ENCODE measurements around the gene ERRFI1.

Gene ERRFI1

GRCh38 chr1:8043621-8044020 lies 17.5 kb upstream of the ERRFI1 start:
- no peak for DNase-seq

DNA sequence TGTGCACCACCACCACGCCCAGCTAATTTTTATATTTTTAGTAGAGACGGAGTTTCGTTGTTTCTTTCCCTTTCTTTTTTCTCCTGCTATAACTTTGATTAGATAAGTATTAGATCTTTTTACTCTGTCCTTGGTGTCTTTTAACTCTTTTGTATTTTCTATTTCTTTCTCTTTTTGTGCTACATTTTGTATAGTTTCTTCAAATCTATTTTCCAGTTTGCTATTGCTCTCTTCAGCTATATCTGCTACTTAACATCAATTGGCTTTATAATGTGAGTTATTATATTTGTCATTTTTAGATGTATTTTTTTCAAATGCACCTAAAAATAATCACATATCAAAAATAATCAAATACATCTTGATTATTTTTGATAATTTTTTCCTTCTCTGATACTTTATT lies 16.0 kb upstream of the ERRFI1 start:
- DNase-seq: no peak

- no peak for DNase-seq
Measured at GRCh38 chr1:8040586-8040985, 14.5 kb upstream of the ERRFI1 start.

DNA sequence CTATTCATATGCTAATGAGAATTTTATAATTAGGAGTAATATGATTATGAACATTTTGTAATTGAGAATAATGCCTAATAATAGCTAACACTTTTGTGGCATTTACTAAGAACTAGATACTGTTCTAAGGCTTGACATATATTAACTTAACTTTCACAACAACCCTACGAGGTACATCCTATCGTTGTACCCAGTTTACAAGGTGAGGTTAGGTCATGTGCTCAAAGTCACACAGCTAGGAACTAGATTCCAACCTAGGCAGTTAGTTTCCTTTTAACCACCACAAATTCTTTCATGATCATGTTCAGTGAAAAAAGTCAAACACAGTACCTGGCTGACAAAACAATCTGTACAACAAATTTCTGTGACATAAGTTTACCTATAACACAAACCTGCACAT lies 13.0 kb upstream of the ERRFI1 start:
- no peak for DNase-seq

DNA sequence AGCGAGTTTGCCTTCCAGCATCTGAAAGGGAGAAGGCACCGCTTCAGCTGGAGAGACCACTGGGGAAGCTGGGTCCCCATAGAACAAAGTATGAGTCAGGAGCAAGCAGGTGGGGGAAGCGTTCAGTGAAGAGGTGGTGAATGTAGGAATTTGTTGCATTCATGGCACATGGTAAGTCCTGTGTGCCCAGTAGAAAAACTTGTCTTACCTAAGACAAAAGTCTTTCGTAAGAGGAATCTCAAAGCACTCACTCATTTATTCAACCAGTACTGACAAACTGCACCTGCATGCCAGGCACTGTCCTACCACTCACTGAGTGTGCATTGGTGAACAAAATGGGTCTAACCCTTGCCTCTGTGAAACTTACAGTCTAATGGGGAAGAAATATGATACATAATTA lies 9.2 kb upstream of the ERRFI1 start:
- no peak for DNase-seq

DNA sequence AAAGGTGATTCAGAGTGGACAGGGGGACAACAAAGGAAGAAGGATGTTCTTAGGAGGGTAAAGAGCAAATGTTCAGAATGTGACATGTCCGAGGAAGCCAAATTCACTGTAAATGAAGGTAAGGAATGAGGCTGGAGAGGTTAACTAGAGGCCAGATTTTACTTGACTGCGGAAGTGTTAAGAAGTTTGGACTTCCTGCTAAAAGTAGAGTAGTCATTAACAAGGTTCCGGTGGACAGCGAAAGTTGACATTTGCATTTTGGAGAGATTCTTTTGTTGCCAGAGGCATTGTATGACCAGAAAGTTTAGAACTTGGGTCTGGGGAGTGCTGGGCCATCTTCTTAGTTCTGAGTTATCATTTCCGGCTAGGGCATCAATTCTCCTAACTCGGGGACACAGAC lies 7.2 kb upstream of the ERRFI1 start:
- DNase-seq: no peak

- DNase-seq: no peak
Measured at GRCh38 chr1:8032366-8032910, 6.3 kb upstream of the ERRFI1 start.

DNA sequence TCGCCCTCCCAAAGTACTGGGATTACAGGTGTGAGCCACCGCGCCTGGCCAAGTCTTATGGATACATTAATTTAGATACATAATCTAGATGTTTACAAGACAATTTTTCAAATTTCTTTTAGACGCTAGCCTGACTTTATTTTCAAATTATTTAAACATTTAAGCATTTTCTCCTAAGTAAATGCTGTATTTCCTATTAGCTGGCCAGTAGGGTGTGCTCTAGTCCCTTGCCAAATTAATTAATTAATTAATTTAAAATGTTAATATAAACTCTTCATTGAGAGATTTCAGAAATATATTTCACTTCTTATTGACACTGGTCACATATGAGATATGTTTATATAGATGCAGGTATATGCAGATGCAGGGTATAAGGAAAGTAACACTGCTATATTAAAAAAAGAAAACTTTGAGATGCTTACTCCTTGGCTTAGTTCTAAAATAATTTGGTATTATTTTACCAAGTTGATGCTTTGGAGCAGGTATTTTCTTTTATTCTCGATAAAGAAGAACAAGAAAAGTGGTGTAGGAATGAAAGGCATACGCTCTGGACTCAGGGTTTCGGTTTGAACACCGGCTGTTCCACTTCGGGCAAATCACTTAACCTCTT lies 5.2 kb upstream of the ERRFI1 start:
- DNase-seq: no peak

GRCh38 chr1:8028571-8028910 lies 2.4 kb upstream of the ERRFI1 start:
- DNase-seq: no peak

- DNase-seq: no peak
Measured at GRCh38 chr1:8027748-8028570, 1.9 kb upstream of the ERRFI1 start.

DNA sequence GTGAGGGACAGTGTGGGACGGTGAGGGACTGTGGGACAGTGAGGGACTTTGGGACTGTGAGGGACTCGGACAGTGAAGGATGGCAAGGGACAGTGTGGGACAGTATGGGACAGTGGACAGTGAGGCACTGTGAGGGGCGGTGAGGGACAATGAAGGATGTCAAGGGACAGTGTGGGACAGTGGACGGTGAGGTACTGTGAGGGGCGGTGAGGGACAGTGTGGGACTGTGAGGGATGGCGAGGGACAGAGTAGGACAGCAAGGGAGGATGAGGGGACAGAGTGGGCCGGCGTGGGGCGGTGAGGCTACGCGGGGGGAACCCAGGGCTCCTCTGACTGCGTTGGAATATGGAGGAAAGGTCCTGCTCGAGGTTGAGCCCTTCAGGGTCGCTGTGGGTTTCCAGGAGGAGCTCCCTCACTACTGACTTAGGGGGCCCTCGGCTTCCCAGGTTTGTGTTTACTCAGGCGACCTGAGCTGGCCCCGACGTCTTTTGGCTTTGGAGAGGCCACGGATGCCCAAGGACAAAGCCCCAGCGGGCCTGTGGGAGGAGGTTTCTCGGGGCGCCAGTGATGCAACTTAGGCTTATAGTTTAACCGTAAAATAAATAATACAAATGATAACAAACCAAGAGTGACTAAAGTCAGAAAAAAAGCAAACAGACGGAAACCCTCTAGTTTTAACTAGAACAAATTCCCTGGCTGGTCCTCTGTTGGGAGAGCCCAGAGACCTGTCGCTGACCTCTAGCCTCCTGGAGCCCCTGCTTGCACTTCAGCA lies 1.1 kb upstream of the ERRFI1 start:
- no peak for DNase-seq

DNA sequence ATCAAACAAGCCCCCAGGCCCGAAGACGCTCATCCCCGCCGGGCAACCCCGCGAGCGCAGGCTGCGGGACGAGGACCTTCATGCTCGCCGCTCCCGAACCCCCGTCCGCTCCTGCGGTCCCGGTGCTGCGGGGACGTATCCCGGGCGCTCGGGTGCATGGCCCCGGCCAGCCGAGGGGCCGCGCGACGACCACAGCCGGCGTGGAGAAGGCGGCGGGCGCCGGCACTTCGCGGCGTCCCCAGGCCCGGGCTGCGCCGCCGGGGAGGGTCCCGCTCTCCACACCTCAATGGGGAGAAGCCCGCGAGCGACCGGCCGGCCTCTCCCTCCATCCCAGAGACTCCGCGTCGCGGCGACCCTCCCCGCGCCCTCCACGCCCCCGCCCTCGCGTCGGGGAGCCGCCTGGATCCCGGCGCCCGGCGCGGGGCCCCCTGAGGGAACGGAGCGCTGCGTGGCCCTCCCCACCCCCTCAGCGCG lies 401 bp downstream of the ERRFI1 start:
- DNase-seq: no peak

GRCh38 chr1:8025061-8025670 lies 943 bp downstream of the ERRFI1 start:
- no peak for DNase-seq

- DNase-seq: no peak
Measured at GRCh38 chr1:8024329-8024728, 1.8 kb downstream of the ERRFI1 start.

DNA sequence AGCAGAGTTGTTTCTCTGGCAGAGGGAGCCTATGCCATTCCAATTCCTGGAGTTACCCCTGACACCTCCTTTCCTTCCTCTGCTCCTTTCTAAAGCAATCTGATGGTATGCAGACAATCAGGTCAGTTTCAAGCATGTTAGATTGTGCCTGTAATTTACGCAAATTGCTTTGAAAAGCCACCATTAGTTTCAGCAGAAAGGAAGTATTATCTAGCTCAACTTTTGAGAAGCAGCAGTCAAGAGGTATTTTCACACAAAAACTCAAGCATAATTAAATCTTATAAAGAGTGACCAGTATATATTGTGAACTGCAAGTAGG lies 2.2 kb downstream of the ERRFI1 start:
- DNase-seq: no peak

- DNase-seq: no peak
Measured at GRCh38 chr1:8023287-8023994, 2.7 kb downstream of the ERRFI1 start.

GRCh38 chr1:8022395-8023286 lies 3.5 kb downstream of the ERRFI1 start:
- DNase-seq: no peak

DNA sequence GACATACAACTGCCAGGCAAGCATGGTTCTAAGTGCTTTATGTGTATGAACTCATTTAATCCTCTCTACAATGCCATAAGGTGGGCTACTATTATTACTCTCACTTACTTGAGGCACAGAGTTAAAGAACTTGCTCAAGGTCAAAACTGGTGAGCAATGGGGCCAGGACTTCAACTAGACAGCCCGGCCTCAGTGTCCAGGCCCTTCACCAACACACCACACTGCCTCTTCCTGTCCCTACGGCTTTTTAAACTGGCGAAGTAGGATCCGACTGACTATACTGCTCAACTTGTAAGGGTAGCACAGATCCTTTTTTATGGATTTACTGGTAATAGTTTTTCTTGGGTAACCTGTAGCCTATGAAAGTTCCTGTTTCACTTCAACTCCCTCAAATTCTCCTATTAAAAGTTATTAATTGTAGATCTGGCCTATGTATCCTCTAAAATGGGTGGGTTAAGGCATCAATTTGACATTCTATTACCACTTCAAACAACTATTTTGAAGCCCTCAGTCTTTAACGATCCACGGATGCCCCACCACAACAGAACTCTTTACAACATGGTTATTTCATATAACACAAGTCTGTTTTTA lies 4.3 kb downstream of the ERRFI1 start:
- DNase-seq: no peak

DNA sequence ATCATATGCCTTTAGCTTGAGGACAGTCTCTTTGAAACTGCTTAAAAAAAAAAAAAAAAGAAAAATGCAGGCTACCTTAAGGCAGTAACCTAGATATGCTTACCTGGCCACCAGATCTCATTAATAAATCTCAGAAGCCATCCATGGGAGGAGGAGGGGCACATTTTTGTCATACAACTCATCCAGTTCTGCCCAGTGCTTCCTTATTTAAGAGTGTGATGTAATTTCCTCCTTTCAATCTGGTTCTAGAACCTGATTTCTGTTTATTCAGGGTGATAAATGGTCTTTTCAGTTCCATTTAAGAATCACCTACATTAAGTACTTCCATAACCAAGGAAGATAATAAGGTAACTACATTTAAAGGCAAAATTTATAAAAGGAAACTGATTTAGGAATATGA lies 6.1 kb downstream of the ERRFI1 start:
- no peak for DNase-seq

DNA sequence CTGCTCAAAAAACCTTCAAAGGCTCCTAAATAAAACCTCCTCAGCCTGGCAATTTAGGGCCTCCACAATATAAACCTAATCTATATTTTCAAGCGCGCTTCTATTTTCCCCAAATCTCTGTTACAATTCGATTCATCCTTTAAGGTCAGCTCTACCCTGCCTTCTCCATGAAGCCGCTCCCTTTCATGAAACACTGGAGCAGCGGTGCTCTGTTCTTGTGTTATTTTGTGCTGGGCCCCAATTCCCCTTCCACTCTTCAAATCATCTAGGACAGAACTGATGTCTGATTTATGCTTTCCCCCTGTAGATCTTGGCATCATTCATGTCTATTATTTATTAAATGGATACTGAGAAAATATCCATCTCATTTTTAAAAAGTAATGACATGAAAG lies 6.9 kb downstream of the ERRFI1 start:
- no peak for DNase-seq

GRCh38 chr1:8018492-8019228 lies 7.4 kb downstream of the ERRFI1 start:
- DNase-seq: no peak
